K562 (cell line): ENCODE results near the gene ITPR1. TPM values are rescaled to one million over a fixed set of nuclear protein-coding genes. Genes with fewer than 3 reads are reported as not detected.

Experiments
- ATF6 ChIP-seq: sonication (generic); formaldehyde crosslinking; IDR thresholded peaks from 2 replicates; pipeline ENCODE4 v1.4.0; 2020; ENCODE audit warnings: mild to moderate bottlenecking, missing genetic modification reagents
- BRD4 ChIP-seq: fragments of 200-600 bp; sonication (generic); IDR thresholded peaks from 2 replicates; pipeline ENCODE4 v1.6.1; 2017; ENCODE audit warnings: inconsistent platforms
- BRF1 ChIP-seq: IDR thresholded peaks from 3 replicates; pipeline ENCODE4 v1.6.1; 2011; ENCODE audit warnings: borderline replicate concordance, mild to moderate bottlenecking; ENCODE audit not compliant: insufficient read length; ENCODE audit errors: extremely low read depth
- CHD1 ChIP-seq: fragments of 200-600 bp; sonication (generic); IDR thresholded peaks from one replicate; pipeline ENCODE4 v1.6.1; 2012; ENCODE audit warnings: mild to moderate bottlenecking, moderate library complexity, low read length, inconsistent platforms
- DPF2 ChIP-seq: fragments of 450-650 bp; IDR thresholded peaks from 2 replicates; pipeline ENCODE4 v1.6.1; 2016
- EP400 ChIP-seq: fragments of 450-650 bp; IDR thresholded peaks from 2 replicates; pipeline ENCODE4 v1.6.1; 2017; ENCODE audit warnings: antibody characterized with exemption, mild to moderate bottlenecking, moderate library complexity
- HDGF ChIP-seq: fragments of 450-650 bp; IDR thresholded peaks from 2 replicates; pipeline ENCODE4 v1.6.1; 2016
- KDM5B ChIP-seq: fragments of 200-600 bp; sonication (generic); IDR thresholded peaks from 2 replicates; pipeline ENCODE4 v1.6.1; 2012; ENCODE audit warnings: low read depth, mild to moderate bottlenecking, moderate library complexity, low read length, control low read depth, inconsistent platforms; ENCODE audit not compliant: insufficient replicate concordance
- RCOR1 ChIP-seq, 2 experiments: IDR thresholded peaks; 2 replicates each; pipeline ENCODE4 v1.6.1; 2012; ENCODE audit warnings: low read depth in 2 of 2, low read length in 2 of 2, borderline replicate concordance in 1 of 2, improper control_type of control experiment in 1 of 2
- TAF1 ChIP-seq: IDR thresholded peaks from 2 replicates; pipeline ENCODE4 v1.6.1; 2011; ENCODE audit warnings: mild to moderate bottlenecking, low read length, moderate library complexity; ENCODE audit not compliant: insufficient read depth, control insufficient read depth, severe bottlenecking; ENCODE audit errors: extremely low read depth
- TAL1 ChIP-seq: fragments of 450-650 bp; IDR thresholded peaks from 2 replicates; pipeline ENCODE4 v1.6.1; 2016; ENCODE audit warnings: mild to moderate bottlenecking
- TEAD4 ChIP-seq, 2 experiments: sonication (generic) in 1 of 2; formaldehyde crosslinking in 1 of 2; IDR thresholded peaks; 2 replicates each; pipeline versions ENCODE4 v1.6.1 to v1.8.0; 2012 to 2022; ENCODE audit warnings: borderline replicate concordance in 1 of 2, inconsistent platforms in 1 of 2, low read length in 1 of 2, mild to moderate bottlenecking in 1 of 2, missing genetic modification reagents in 1 of 2
- TRIM24 ChIP-seq, 2 experiments: fragments of 450-650 bp; IDR thresholded peaks; 2 replicates each; pipeline ENCODE4 v1.6.1; 2016
- UBTF ChIP-seq, 2 experiments: IDR thresholded peaks; 2 replicates each; pipeline ENCODE4 v1.6.1; 2012; ENCODE audit warnings: improper control_type of control experiment in 2 of 2, low read depth in 2 of 2, low read length in 2 of 2, borderline replicate concordance in 1 of 2
- ZBTB33 ChIP-seq: sonication (generic); formaldehyde crosslinking; IDR thresholded peaks from 2 replicates; pipeline ENCODE4 v1.8.1; 2023; ENCODE audit warnings: mild to moderate bottlenecking, missing genetic modification reagents
- ZNF639 ChIP-seq, 2 experiments: fragments of 200-800 bp in 1 of 2; sonication (Bioruptor generic) in 1 of 2; sonication (generic) in 1 of 2; formaldehyde crosslinking in 1 of 2; IDR thresholded peaks in 1 of 2; conservative IDR thresholded peaks in 1 of 2; 2 replicates each; pipeline versions ENCODE4 v1.5.0 to v1.6.1; 2016 to 2020; ENCODE audit warnings: missing compliant biosample characterization in 1 of 2, missing genetic modification characterization in 1 of 2, missing genetic modification reagents in 1 of 2
- ZNF76 ChIP-seq: fragments of 250-450 bp; sonication (Bioruptor Pico); IDR thresholded peaks from 2 replicates; pipeline ENCODE4 v1.4.0; 2020; ENCODE audit warnings: mild to moderate bottlenecking, moderate library complexity, borderline replicate concordance
- polyA plus RNA-seq, 8 experiments: library from polyadenylated mRNA; depleted of rRNA in 4 of 8; stranded (reverse) in 5 of 8; unstranded in 3 of 8; fragments of >200 nt; fragmentation: Nextera tagmentation in 2 of 8; fragmentation: Illumina TruSeq in 1 of 8; extraction: Ambion mirVana in 2 of 8; extraction: Trizol in 1 of 8; gene quantifications; 2 replicates each; pipeline versions ENCODE4 v1.2.1 to v1.2.3, GENCODE V29; 2011 to 2014; ENCODE audit warnings: inconsistent platforms in 1 of 8, missing spikeins in 1 of 8
- total RNA-seq, 7 experiments: library from RNA; depleted of rRNA in 6 of 7; stranded (reverse); fragments of >200 nt in 6 of 7; fragmentation: Illumina TruSeq in 2 of 7; extraction: Trizol in 2 of 7; gene quantifications; 2 replicates each; pipeline versions ENCODE4 v1.2.1 to v1.2.3, GENCODE V29; 2011 to 2021; ENCODE audit warnings: low replicate concordance in 1 of 7

Gene ITPR1
- total and polyA plus RNA-seq, 9 of the 15 experiments (the other 6 are each of a cell fraction or from before 2014, with no cell fraction given), result 22.4 to 40.0 (median 27.4) TPM

GRCh38 chr3:4739289-4740236, 246.4 kb downstream of the ITPR1 start (continued):
- TF ChIP-seq ZBTB33, result peak; percentile 21; the same call in 1 of the 2 replicates
- TF ChIP-seq KDM5B, result peak; percentile 38
- peak; percentile 67 for TF ChIP-seq EP400
- TF ChIP-seq ZNF639 (CRISPR knock-in tag; conservative IDR thresholded peaks at IDR 0.05 in 1 of 2, IDR thresholded peaks at IDR 0.05 in 1 of 2), result peak in 1 of 2 experiments; percentile 23; a peak in 1 of 4 replicates
- 0 out of 4 replicates have a peak, but pooled peaks of 1 of the 2 experiments have one; percentile 6 for TF ChIP-seq TRIM24 (IDR thresholded peaks at IDR 0.05)
- TF ChIP-seq TAL1, result no peak
- TF ChIP-seq UBTF (IDR thresholded peaks at IDR 0.05; ENCODE audit: borderline replicate concordance in 1 of 2, low read depth in 2 of 2, low read length in 2 of 2), result peak in 1 of 2 experiments; percentile 16; a peak in 1 of 4 replicates
- peak; percentile 34; the same call in 1 of the 2 replicates for TF ChIP-seq ZNF76 (CRISPR knock-in tag)
- no peak for TF ChIP-seq TAF1
- 0 out of 2 replicates have a peak, but pooled peaks have one; percentile 61 for TF ChIP-seq ATF6 (CRISPR knock-in tag)
- TF ChIP-seq BRD4, result peak; percentile 19; the same call in 1 of the 2 replicates
- TF ChIP-seq TEAD4 (IDR thresholded peaks at IDR 0.05; ENCODE audit: low read length), result peak; percentile 68; the same call in 1 of the 2 replicates
- no peak for TF ChIP-seq TEAD4 (CRISPR knock-in tag; IDR thresholded peaks at IDR 0.05; ENCODE audit: borderline replicate concordance)
- peak; percentile 19 for TF ChIP-seq CHD1
- peak in 1 of 2 experiments; percentile 89; a peak in 3 of 4 replicates for TF ChIP-seq RCOR1 (IDR thresholded peaks at IDR 0.05; ENCODE audit: borderline replicate concordance in 1 of 2, low read depth in 2 of 2, low read length in 2 of 2)
- TF ChIP-seq HDGF, result no peak
- 0 out of 2 replicates have a peak, but pooled peaks have one; percentile 52 for TF ChIP-seq DPF2
- no peak for TF ChIP-seq BRF1
